K562 (cell line): ENCODE data around the gene TMEM117.

Experiments
- EZH2 ChIP-seq: IDR thresholded peaks from 2 replicates; pipeline ENCODE4 v1.6.1; 2012; ENCODE audit warnings: low read depth, mild to moderate bottlenecking, inconsistent platforms, low read length, borderline replicate concordance
- TF ChIP-seq, protein P1 (sequence below), 2 experiments: fragments of 450-650 bp in 1 of 2; IDR thresholded peaks; 2 replicates each; pipeline ENCODE4 v1.6.1; 2011 to 2017; ENCODE audit warnings: low read depth in 2 of 2, antibody characterized with exemption in 1 of 2, borderline replicate concordance in 1 of 2, low read length in 1 of 2, mild to moderate bottlenecking in 1 of 2, mixed read lengths in 1 of 2; ENCODE audit not compliant: control insufficient read depth in 1 of 2

DNA sequence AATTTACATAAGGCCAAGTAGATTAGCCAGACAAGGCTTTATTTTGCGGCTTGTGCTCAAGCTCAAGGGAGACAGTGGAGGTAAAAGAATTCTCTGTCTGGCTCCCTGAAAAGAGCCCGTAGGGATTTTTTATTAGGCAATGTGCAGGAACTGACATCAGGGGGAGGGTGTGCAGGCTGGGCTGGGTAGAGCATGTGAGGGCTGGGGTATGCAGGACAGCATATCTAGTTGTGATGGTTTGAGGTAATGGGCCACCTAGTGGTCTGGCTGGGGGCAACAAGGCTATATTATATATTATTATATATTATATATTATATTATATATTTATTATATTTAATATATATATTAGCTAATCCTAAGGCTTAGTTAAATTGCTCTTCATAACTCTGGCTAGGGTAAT lies 102.1 kb downstream of the TMEM117 start:
- TF ChIP-seq EZH2 = no peak
- TF ChIP-seq, protein P1, sequence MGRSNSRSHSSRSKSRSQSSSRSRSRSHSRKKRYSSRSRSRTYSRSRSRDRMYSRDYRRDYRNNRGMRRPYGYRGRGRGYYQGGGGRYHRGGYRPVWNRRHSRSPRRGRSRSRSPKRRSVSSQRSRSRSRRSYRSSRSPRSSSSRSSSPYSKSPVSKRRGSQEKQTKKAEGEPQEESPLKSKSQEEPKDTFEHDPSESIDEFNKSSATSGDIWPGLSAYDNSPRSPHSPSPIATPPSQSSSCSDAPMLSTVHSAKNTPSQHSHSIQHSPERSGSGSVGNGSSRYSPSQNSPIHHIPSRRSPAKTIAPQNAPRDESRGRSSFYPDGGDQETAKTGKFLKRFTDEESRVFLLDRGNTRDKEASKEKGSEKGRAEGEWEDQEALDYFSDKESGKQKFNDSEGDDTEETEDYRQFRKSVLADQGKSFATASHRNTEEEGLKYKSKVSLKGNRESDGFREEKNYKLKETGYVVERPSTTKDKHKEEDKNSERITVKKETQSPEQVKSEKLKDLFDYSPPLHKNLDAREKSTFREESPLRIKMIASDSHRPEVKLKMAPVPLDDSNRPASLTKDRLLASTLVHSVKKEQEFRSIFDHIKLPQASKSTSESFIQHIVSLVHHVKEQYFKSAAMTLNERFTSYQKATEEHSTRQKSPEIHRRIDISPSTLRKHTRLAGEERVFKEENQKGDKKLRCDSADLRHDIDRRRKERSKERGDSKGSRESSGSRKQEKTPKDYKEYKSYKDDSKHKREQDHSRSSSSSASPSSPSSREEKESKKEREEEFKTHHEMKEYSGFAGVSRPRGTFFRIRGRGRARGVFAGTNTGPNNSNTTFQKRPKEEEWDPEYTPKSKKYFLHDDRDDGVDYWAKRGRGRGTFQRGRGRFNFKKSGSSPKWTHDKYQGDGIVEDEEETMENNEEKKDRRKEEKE (IDR thresholded peaks at IDR 0.05; ENCODE audit: borderline replicate concordance in 1 of 2, control insufficient read depth in 1 of 2, low read depth in 2 of 2, low read length in 1 of 2) = no peak
